Measurements from ENCODE around the gene NCKAP5. TPM values are rescaled to one million over a fixed set of nuclear protein-coding genes. Genes with fewer than 3 reads are reported as not detected.

The NCKAP5 gene
- polyA plus RNA-seq, 1 experiment: 16.6 TPM

GRCh38 chr2:132773331-132773730 lies 794.9 kb downstream of the NCKAP5 start:
- Histone ChIP-seq H3K27ac (ENCODE audit: low read depth, low read length) (no peak overlapping the region), H3K9me3 (ENCODE audit: control insufficient read depth, insufficient read depth, low read length) (no peaks in the 10 kb centered on the region), H3K4me3 (ENCODE audit: low read depth, low read length) (no peak overlapping the region), H3K27me3 (ENCODE audit: control insufficient read depth, insufficient read depth, low read length) (no peaks in the 10 kb centered on the region)
- ChIA-PET POLR2A (no interaction called here), CTCF (interaction anchor here (1.0 kb wide), 1 partner anchor 398 kb away, joined by 3 read pairs; no protein-coding TSS in a partner anchor)
- DNase-seq (ENCODE audit: low read depth, low spot score): no peak
- TF ChIP-seq CTCF (IDR thresholded peaks at IDR 0.05; ENCODE audit: low read depth, low read length): no peak

- DNase-seq (ENCODE audit: low read depth, low spot score): no peak
- H3K27ac ChIP-seq (ENCODE audit: low read depth, low read length): no peak overlapping the region
- no peaks in the 10 kb centered on the region for H3K27me3 ChIP-seq (ENCODE audit: control insufficient read depth, insufficient read depth, low read length)
- H3K4me3 ChIP-seq (ENCODE audit: low read depth, low read length): no peak overlapping the region
- POLR2A ChIA-PET: no interaction called here
- no peak for TF ChIP-seq CTCF (IDR thresholded peaks at IDR 0.05; ENCODE audit: low read depth, low read length)
- H3K9me3 ChIP-seq (ENCODE audit: control insufficient read depth, insufficient read depth, low read length): no peaks in the 10 kb centered on the region
- CTCF ChIA-PET: interaction anchor here (1.0 kb wide), 1 partner anchor 399 kb away, joined by 3 read pairs; no protein-coding TSS in a partner anchor
Measured at GRCh38 chr2:132772340-132772739, 795.9 kb downstream of the NCKAP5 start.

GRCh38 chr2:132766573-132766972 lies 801.7 kb downstream of the NCKAP5 start:
- no peaks in the 10 kb centered on the region for H3K9me3 ChIP-seq (ENCODE audit: control insufficient read depth, insufficient read depth, low read length)
- ChIA-PET POLR2A (no interaction called here), CTCF (interaction anchor here (0.6 to 0.7 kb wide), 2 partner anchors 116 to 220 kb away, joined by 3 to 10 read pairs; no protein-coding TSS in a partner anchor)
- no peak overlapping the region for H3K27ac ChIP-seq (ENCODE audit: low read depth, low read length)
- no peak overlapping the region for H3K4me3 ChIP-seq (ENCODE audit: low read depth, low read length)
- no peak for DNase-seq (ENCODE audit: low read depth, low spot score)
- H3K27me3 ChIP-seq (ENCODE audit: control insufficient read depth, insufficient read depth, low read length): no peaks in the 10 kb centered on the region
- no peak for TF ChIP-seq CTCF (IDR thresholded peaks at IDR 0.05; ENCODE audit: low read depth, low read length)

- CTCF ChIA-PET: no interaction called here
- H3K9me3 ChIP-seq (ENCODE audit: control insufficient read depth, insufficient read depth, low read length): no peaks in the 10 kb centered on the region
- DNase-seq (ENCODE audit: low read depth, low spot score): no peak
- TF ChIP-seq CTCF (IDR thresholded peaks at IDR 0.05; ENCODE audit: low read depth, low read length): no peak
- POLR2A ChIA-PET: interaction anchor here (0.6 kb wide), 1 partner anchor 197 kb away, joined by 3 read pairs; no protein-coding TSS in a partner anchor
- H3K4me3 ChIP-seq (ENCODE audit: low read depth, low read length): no peak overlapping the region
- H3K27ac ChIP-seq (ENCODE audit: low read depth, low read length): no peak overlapping the region
- H3K27me3 ChIP-seq (ENCODE audit: control insufficient read depth, insufficient read depth, low read length): no peaks in the 10 kb centered on the region
Measured at GRCh38 chr2:132761437-132761836, 806.8 kb downstream of the NCKAP5 start.

- POLR2A ChIA-PET: no interaction called here
- Histone ChIP-seq H3K27me3 (ENCODE audit: control insufficient read depth, insufficient read depth, low read length) (no peaks in the 10 kb centered on the region), H3K9me3 (ENCODE audit: control insufficient read depth, insufficient read depth, low read length) (no peaks in the 10 kb centered on the region), H3K4me3 (ENCODE audit: low read depth, low read length) (no peak overlapping the region), H3K27ac (ENCODE audit: low read depth, low read length) (no peak overlapping the region)
- no peak for DNase-seq (ENCODE audit: low read depth, low spot score)
- CTCF ChIA-PET: no interaction called here
- no peak for TF ChIP-seq CTCF (IDR thresholded peaks at IDR 0.05; ENCODE audit: low read depth, low read length)
Measured at GRCh38 chr2:132760971-132761370, 807.3 kb downstream of the NCKAP5 start.

Data from AG04450 (cell line).